Colonic mucosa (tissue), 4 donors: ENCODE results near the gene NSF. TPM values are rescaled to one million over a fixed set of nuclear protein-coding genes. Genes with fewer than 3 reads are reported as not detected.

Experiments
- DNase-seq: peaks from one replicate; pipeline ENCODE4 v3.0.0-alpha.2; 2020
- H3K27ac ChIP-seq: fragments of 200-600 bp; one replicate; pipeline ENCODE4 v1.8.0; 2021
- H3K27me3 ChIP-seq: fragments of 200-600 bp; one replicate; pipeline ENCODE4 v1.8.0; 2021
- H3K36me3 ChIP-seq: fragments of 200-600 bp; one replicate; pipeline ENCODE4 v1.8.0; 2021
- H3K4me1 ChIP-seq: fragments of 200-600 bp; one replicate; pipeline ENCODE4 v1.8.0; 2021; ENCODE audit warnings: mild to moderate bottlenecking
- H3K4me3 ChIP-seq: fragments of 200-600 bp; one replicate; pipeline ENCODE4 v1.8.0; 2021
- H3K9ac ChIP-seq, 2 donors: one replicate each; pipeline ENCODE4 v1.7.0; 2013; ENCODE audit warnings: control low read depth in 2 of 2, low read depth in 2 of 2, low read length in 2 of 2
- H3K9me3 ChIP-seq: fragments of 200-600 bp; one replicate; pipeline ENCODE4 v1.8.0; 2021
- intact Hi-C: fragments of 100-400 bp; cut with DNase I; formaldehyde crosslinking; loops from one replicate; pipeline ENCODE4 v1.14.1; 2022
- total RNA-seq, 2 donors: library from RNA; stranded (reverse); fragmentation: NEBNext Ultra II Directional in 1 of 2; extraction: Animal tissue kit (Norgen Biotek cat#: 25700) in 1 of 2; gene quantifications; one replicate each; pipeline ENCODE4 v1.2.1, GENCODE V29; 2021
- TF ChIP-seq, protein P1 (sequence below): fragments of 200-600 bp; IDR thresholded peaks from one replicate; pipeline ENCODE4 v1.8.0; 2022; ENCODE audit warnings: antibody characterized with exemption, mild to moderate bottlenecking
- donor health status: healthy.
- donor health status: DM: no; HTN: no; CAD: no.
- donor health status: DM: no; HTN: no; CAD: no.

The NSF gene
- total RNA-seq, 2 donors from 2014 or later: 58.4 to 82.8 TPM

DNA sequence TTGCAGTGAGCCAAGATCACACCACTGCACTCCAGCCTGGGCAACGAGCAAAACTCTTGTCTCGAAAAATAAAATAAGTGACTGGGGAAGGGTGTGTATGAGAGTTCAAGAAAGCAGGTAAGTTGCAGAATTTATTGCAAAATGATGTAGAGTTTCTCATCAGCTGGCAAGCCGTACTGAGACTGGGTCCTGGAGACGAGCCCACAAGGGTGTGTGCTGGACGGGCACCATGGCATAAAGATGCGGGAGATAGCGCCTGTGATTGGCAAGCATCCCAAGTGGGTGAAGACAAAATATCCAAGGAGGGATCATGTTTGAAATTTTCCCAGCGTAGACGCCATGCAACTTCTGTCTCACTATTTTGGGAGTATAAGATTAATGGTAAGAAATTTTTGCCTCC, 168.7 kb downstream of the NSF start:
- TF ChIP-seq, protein P1, sequence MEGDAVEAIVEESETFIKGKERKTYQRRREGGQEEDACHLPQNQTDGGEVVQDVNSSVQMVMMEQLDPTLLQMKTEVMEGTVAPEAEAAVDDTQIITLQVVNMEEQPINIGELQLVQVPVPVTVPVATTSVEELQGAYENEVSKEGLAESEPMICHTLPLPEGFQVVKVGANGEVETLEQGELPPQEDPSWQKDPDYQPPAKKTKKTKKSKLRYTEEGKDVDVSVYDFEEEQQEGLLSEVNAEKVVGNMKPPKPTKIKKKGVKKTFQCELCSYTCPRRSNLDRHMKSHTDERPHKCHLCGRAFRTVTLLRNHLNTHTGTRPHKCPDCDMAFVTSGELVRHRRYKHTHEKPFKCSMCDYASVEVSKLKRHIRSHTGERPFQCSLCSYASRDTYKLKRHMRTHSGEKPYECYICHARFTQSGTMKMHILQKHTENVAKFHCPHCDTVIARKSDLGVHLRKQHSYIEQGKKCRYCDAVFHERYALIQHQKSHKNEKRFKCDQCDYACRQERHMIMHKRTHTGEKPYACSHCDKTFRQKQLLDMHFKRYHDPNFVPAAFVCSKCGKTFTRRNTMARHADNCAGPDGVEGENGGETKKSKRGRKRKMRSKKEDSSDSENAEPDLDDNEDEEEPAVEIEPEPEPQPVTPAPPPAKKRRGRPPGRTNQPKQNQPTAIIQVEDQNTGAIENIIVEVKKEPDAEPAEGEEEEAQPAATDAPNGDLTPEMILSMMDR: no peak
- Histone ChIP-seq H3K9ac (no peak overlapping the region), H3K27me3 (no peaks in the 10 kb centered on the region), H3K27ac (no peak overlapping the region), H3K4me3 (no peak overlapping the region), H3K9me3 (no peaks in the 10 kb centered on the region), H3K4me1 (no peaks in the 10 kb centered on the region), H3K36me3 (peaks cover 4% of the 10 kb centered on the region)
- no peak for DNase-seq
- intact Hi-C loops: no loop called here

DNA sequence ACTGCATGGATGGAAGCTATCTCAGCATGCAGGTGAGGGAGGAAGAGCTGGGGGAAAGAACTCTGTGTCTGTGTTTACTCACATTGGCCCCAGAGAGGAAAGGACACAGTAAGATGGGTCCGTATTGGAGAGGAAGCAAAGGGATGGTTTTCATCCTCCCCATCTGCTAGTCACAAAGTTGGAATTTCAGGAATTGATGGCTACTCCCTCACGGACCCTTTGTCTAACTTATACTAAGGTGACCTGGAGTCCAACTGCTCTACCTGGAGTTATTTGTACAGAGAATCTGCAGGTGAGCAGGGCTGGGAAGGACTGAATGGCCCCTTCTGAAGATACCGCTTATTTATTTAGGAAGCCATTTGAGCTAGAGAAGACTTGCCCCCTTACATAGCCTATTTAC, 172.9 kb downstream of the NSF start:
- intact Hi-C loops: no loop called here
- no peak overlapping the region for H3K27ac ChIP-seq
- H3K9ac ChIP-seq: no peak overlapping the region
- TF ChIP-seq, protein P1: no peak
- no peak overlapping the region for H3K4me3 ChIP-seq
- no peaks in the 10 kb centered on the region for H3K9me3 ChIP-seq
- no peaks in the 10 kb centered on the region for H3K4me1 ChIP-seq
- H3K27me3 ChIP-seq: no peaks in the 10 kb centered on the region
- no peaks in the 10 kb centered on the region for H3K36me3 ChIP-seq
- no peak for DNase-seq

DNA sequence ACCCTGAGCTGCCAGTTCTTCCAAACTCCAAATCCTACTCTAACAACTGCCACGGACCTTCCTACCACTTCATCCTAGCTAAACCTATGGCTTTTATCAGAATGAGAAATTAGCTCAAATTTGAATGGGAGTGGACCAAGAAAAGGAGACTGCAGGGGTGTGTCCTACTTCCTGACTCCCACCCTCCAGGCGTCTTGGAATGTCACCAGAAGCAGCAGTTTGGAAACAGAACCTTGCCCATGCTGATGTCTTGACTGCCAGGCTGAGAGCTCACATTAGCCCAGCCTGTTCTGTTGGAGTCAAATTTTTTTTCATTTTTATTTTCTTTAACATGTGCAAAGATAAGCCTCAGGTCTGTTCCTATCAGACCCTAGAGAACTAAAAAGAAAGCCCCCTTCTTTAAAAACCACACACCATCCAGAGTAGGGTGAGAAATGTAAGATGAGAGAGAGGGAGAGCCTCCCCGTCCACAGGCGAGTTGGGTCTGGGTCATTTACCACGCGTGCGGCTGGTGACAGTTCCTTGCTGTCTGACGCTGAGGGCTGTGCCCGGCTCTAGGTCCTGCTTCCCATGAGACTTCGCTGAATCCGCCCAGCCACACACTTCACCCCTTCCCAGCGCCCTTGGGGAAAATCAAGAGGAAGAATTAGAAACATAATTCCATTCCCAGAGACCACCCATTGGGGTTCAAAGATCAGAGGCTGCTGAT, 173.7 kb downstream of the NSF start:
- no peak overlapping the region for H3K9ac ChIP-seq
- H3K4me1 ChIP-seq: no peaks in the 10 kb centered on the region
- TF ChIP-seq, protein P1: no peak
- H3K27me3 ChIP-seq: no peaks in the 10 kb centered on the region
- no peaks in the 10 kb centered on the region for H3K36me3 ChIP-seq
- intact Hi-C loops: no loop called here
- no peak overlapping the region for H3K4me3 ChIP-seq
- no peak overlapping the region for H3K27ac ChIP-seq
- H3K9me3 ChIP-seq: no peaks in the 10 kb centered on the region
- no peak for DNase-seq

DNA sequence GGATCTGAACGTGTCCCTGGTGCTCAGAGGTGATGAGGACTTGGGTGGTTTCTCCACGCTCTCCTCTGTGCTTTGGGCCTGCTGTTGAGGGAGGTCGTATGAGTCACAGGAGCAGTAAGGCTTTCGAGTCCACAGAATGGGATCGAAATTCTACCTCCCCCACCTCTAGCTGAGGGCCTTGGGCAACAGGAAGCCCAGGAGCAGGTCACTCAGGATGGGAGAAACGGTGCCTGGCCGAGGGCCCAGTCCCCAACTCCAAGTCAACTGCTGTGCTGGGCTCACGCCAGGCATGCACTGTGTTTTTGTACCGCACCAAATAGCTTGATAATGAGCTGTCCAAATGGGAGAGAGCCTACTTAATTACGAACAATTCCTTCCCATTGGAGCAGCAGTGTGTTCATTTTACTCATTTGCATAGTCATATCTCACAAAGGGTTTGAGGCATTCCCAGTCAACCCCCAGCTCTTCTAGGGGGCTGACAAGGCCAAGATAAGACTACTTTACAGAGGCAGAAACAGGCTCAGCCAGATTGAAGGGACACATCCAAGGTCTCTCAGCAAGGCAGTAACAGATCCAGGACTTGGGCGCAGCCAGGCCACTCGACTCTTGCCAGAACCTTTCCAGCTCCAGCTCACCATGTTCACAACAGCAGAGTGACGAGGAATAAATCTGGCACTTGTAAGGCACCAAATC, 174.4 kb downstream of the NSF start:
- H3K9ac ChIP-seq: no peak overlapping the region
- H3K27ac ChIP-seq: no peak overlapping the region
- H3K4me3 ChIP-seq: no peak overlapping the region
- DNase-seq: no peak
- intact Hi-C loops: no loop called here
- H3K27me3 ChIP-seq: no peaks in the 10 kb centered on the region
- TF ChIP-seq, protein P1: no peak
- H3K4me1 ChIP-seq: no peaks in the 10 kb centered on the region
- no peaks in the 10 kb centered on the region for H3K36me3 ChIP-seq
- no peaks in the 10 kb centered on the region for H3K9me3 ChIP-seq

DNA sequence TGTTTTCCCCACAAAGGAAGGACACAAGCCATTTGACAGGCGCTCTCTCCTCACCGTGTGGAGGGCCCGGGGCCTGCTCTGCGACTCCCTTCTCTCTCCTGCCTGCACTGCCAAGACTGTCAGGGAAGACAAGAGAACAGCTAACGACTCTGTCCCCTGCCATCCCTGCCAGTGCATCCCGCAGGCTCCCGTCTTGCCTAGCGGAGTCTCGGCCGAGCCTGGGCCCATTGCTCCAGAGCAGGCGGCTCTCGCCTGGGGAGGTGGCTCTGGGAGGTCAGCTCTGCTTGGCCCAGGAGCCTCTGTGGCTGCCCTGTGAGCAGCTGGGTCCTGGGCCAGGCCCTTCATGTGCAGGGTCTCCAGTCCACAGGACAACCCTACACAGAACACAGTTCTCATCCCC, 175.0 kb downstream of the NSF start:
- TF ChIP-seq, protein P1: no peak
- Histone ChIP-seq H3K27me3 (no peaks in the 10 kb centered on the region), H3K27ac (no peak overlapping the region), H3K9ac (no peak overlapping the region), H3K4me1 (no peaks in the 10 kb centered on the region), H3K4me3 (no peak overlapping the region), H3K9me3 (no peaks in the 10 kb centered on the region), H3K36me3 (no peaks in the 10 kb centered on the region)
- DNase-seq: no peak
- intact Hi-C loops: no loop called here
